IPS-20b (cell line): ENCODE measurements around the gene DCUN1D3.
A peak's percentile ranks its signal among the peaks of the same experiment; 100 is the strongest.

ENCODE experiments used
- H3K27ac ChIP-seq: one replicate; pipeline ENCODE4 v1.5.1; 2013; ENCODE audit warnings: low read length
- H3K27me3 ChIP-seq: 2 replicates; pipeline ENCODE4 v1.6.1; 2013; ENCODE audit warnings: mild to moderate bottlenecking, low read length, inconsistent platforms; ENCODE audit not compliant: insufficient read depth
- H3K36me3 ChIP-seq: 2 replicates; pipeline ENCODE4 v1.6.1; 2013; ENCODE audit warnings: low read depth, mild to moderate bottlenecking, inconsistent platforms, low read length, moderate library complexity; ENCODE audit not compliant: insufficient read depth
- H3K4me1 ChIP-seq: 2 replicates; pipeline ENCODE4 v1.6.1; 2013; ENCODE audit warnings: mild to moderate bottlenecking, control low read depth, inconsistent platforms, low read length, moderate library complexity; ENCODE audit not compliant: insufficient read depth
- H3K4me3 ChIP-seq: 2 replicates; pipeline ENCODE4 v1.5.1; 2013; ENCODE audit warnings: mild to moderate bottlenecking, low read length, inconsistent platforms
- H3K9ac ChIP-seq: 2 replicates; pipeline ENCODE4 v1.6.1; 2013; ENCODE audit warnings: low read depth, mild to moderate bottlenecking, inconsistent platforms, low read length, moderate library complexity
- H3K9me3 ChIP-seq: 2 replicates; pipeline ENCODE4 v1.6.1; 2013; ENCODE audit warnings: mild to moderate bottlenecking, low read depth, low read length, inconsistent platforms; ENCODE audit not compliant: insufficient read depth

The DCUN1D3 gene

GRCh38 chr16:20901068-20901435 is 894 bp upstream of the DCUN1D3 start:
- no peaks in the 10 kb centered on the region for H3K27me3 ChIP-seq
- H3K27ac ChIP-seq: peak overlapping the region; percentile 92
- no peaks in the 10 kb centered on the region for H3K9me3 ChIP-seq
- peaks cover 13% of the 10 kb centered on the region; the same call in 1 of the 2 replicates for H3K4me1 ChIP-seq
- peak overlapping the region; percentile 96 for H3K9ac ChIP-seq
- H3K4me3 ChIP-seq: peak overlapping the region; percentile 85
- H3K36me3 ChIP-seq: peaks cover 23% of the 10 kb centered on the region

- Histone ChIP-seq H3K27ac (no peak overlapping the region), H3K9ac (peak overlapping the region; percentile 87), H3K9me3 (no peaks in the 10 kb centered on the region), H3K4me3 (peak overlapping the region; percentile 93), H3K36me3 (peaks cover 36% of the 10 kb centered on the region), H3K4me1 (peaks cover 13% of the 10 kb centered on the region; the same call in 1 of the 2 replicates), H3K27me3 (no peaks in the 10 kb centered on the region)
Measured at GRCh38 chr16:20899477-20900298, 470 bp downstream of the DCUN1D3 start.

GRCh38 chr16:20899071-20899470 is 1.1 kb downstream of the DCUN1D3 start:
- no peaks in the 10 kb centered on the region for H3K9me3 ChIP-seq
- H3K4me3 ChIP-seq: peak overlapping the region; percentile 93
- peaks cover 13% of the 10 kb centered on the region; the same call in 1 of the 2 replicates for H3K4me1 ChIP-seq
- no peak overlapping the region for H3K27ac ChIP-seq
- H3K27me3 ChIP-seq: no peaks in the 10 kb centered on the region
- peak overlapping the region; percentile 87; the same call in 1 of the 2 replicates for H3K9ac ChIP-seq
- H3K36me3 ChIP-seq: peaks cover 39% of the 10 kb centered on the region

- Histone ChIP-seq H3K9me3 (no peaks in the 10 kb centered on the region), H3K27ac (no peak overlapping the region), H3K4me3 (no peak overlapping the region), H3K9ac (peak overlapping the region; percentile 34; the same call in 1 of the 2 replicates), H3K36me3 (peaks cover 32% of the 10 kb centered on the region), H3K4me1 (peaks cover 13% of the 10 kb centered on the region; the same call in 1 of the 2 replicates), H3K27me3 (no peaks in the 10 kb centered on the region)
Measured at GRCh38 chr16:20897922-20898321, 2.2 kb downstream of the DCUN1D3 start.

GRCh38 chr16:20897253-20897897 is 2.8 kb downstream of the DCUN1D3 start:
- Histone ChIP-seq H3K27me3 (no peaks in the 10 kb centered on the region), H3K9ac (no peak overlapping the region), H3K4me1 (peaks cover 13% of the 10 kb centered on the region; the same call in 1 of the 2 replicates), H3K27ac (no peak overlapping the region), H3K36me3 (peaks cover 38% of the 10 kb centered on the region), H3K9me3 (no peaks in the 10 kb centered on the region), H3K4me3 (no peak overlapping the region)

GRCh38 chr16:20894388-20894787 is 5.8 kb downstream of the DCUN1D3 start:
- Histone ChIP-seq H3K27me3 (no peaks in the 10 kb centered on the region), H3K4me1 (peaks cover 18% of the 10 kb centered on the region; the same call in 1 of the 2 replicates), H3K4me3 (no peak overlapping the region), H3K27ac (no peak overlapping the region), H3K36me3 (peaks cover 41% of the 10 kb centered on the region), H3K9me3 (no peaks in the 10 kb centered on the region), H3K9ac (no peak overlapping the region)

- Histone ChIP-seq H3K27me3 (no peaks in the 10 kb centered on the region), H3K9ac (no peak overlapping the region; the same call in 1 of the 2 replicates), H3K27ac (peak overlapping the region; percentile 1), H3K4me3 (peak overlapping the region; percentile 14; the same call in 1 of the 2 replicates), H3K9me3 (no peaks in the 10 kb centered on the region), H3K36me3 (peaks cover 12% of the 10 kb centered on the region; the same call in 1 of the 2 replicates), H3K4me1 (peaks cover 11% of the 10 kb centered on the region; the same call in 1 of the 2 replicates)
Measured at GRCh38 chr16:20889625-20890275, 10.4 kb downstream of the DCUN1D3 start.

GRCh38 chr16:20887207-20887606 is 13.0 kb downstream of the DCUN1D3 start:
- Histone ChIP-seq H3K9me3 (no peaks in the 10 kb centered on the region), H3K9ac (no peak overlapping the region), H3K27me3 (no peaks in the 10 kb centered on the region), H3K4me1 (peaks cover 11% of the 10 kb centered on the region; the same call in 1 of the 2 replicates), H3K4me3 (no peak overlapping the region), H3K27ac (no peak overlapping the region), H3K36me3 (peaks cover 1% of the 10 kb centered on the region; the same call in 1 of the 2 replicates)

- no peak overlapping the region for H3K4me3 ChIP-seq
- H3K9ac ChIP-seq: no peak overlapping the region
- no peak overlapping the region for H3K27ac ChIP-seq
- H3K9me3 ChIP-seq: no peaks in the 10 kb centered on the region
- H3K27me3 ChIP-seq: no peaks in the 10 kb centered on the region
- peaks cover 11% of the 10 kb centered on the region; the same call in 1 of the 2 replicates for H3K4me1 ChIP-seq
- no peaks in the 10 kb centered on the region for H3K36me3 ChIP-seq
Measured at GRCh38 chr16:20886320-20886719, 13.8 kb downstream of the DCUN1D3 start.

GRCh38 chr16:20884240-20884556 is 16.0 kb downstream of the DCUN1D3 start:
- H3K4me3 ChIP-seq: no peak overlapping the region
- H3K9me3 ChIP-seq: no peaks in the 10 kb centered on the region
- no peak overlapping the region for H3K27ac ChIP-seq
- H3K4me1 ChIP-seq: peaks cover 6% of the 10 kb centered on the region; the same call in 1 of the 2 replicates
- H3K27me3 ChIP-seq: no peaks in the 10 kb centered on the region
- H3K36me3 ChIP-seq: no peaks in the 10 kb centered on the region
- H3K9ac ChIP-seq: no peak overlapping the region

GRCh38 chr16:20883554-20884239 is 16.5 kb downstream of the DCUN1D3 start:
- H3K27ac ChIP-seq: no peak overlapping the region
- H3K4me1 ChIP-seq: 0 out of 2 replicates have a peak, but pooled peaks cover 5% of the 10 kb centered on the region
- no peaks in the 10 kb centered on the region for H3K9me3 ChIP-seq
- no peaks in the 10 kb centered on the region for H3K36me3 ChIP-seq
- no peaks in the 10 kb centered on the region for H3K27me3 ChIP-seq
- H3K9ac ChIP-seq: no peak overlapping the region
- H3K4me3 ChIP-seq: no peak overlapping the region
